ENCODE results near the gene PRDM11.
A peak's percentile ranks its signal among the peaks of the same experiment; 100 is the strongest.

PRDM11 gene

DNA sequence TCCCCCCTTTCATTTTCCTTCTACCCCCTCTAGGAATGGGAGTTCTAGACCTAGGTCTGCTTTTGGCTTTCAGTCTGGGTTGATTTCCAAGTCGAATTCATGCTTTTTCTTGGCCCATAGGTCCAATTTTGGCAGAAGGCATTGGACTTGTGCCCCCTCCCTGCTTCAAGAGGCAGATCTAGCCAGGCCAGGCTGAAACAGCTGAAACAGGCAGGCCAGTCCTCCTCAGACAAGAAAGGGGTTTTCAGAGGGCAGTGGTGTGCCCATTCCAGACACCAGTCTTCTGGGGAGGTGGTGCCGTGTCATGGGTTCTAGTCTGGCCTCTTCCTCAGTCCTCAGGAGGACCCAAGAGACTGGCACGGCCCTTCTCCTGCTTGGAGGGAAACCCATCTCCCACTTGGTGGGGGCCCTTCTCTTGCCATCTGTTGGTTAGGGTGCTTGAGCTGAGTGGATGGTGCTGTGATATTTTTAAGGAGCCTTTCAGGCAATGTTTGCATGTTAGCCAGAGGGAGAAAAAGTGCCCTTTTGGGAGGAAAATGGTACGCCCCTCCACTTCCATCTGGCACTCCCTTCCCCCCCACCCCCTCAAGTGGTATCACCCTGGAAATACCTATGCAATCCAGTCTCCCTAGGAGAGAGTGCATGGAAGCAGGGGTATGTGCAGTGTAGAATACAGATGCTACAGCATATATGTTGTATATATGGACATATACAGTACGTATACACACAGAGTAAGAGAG lies 86.1 kb downstream of the PRDM11 start:
- DNase-seq (ENCODE audit: low read depth) = no peak
- TF ChIP-seq, protein P1, sequence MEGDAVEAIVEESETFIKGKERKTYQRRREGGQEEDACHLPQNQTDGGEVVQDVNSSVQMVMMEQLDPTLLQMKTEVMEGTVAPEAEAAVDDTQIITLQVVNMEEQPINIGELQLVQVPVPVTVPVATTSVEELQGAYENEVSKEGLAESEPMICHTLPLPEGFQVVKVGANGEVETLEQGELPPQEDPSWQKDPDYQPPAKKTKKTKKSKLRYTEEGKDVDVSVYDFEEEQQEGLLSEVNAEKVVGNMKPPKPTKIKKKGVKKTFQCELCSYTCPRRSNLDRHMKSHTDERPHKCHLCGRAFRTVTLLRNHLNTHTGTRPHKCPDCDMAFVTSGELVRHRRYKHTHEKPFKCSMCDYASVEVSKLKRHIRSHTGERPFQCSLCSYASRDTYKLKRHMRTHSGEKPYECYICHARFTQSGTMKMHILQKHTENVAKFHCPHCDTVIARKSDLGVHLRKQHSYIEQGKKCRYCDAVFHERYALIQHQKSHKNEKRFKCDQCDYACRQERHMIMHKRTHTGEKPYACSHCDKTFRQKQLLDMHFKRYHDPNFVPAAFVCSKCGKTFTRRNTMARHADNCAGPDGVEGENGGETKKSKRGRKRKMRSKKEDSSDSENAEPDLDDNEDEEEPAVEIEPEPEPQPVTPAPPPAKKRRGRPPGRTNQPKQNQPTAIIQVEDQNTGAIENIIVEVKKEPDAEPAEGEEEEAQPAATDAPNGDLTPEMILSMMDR (conservative IDR thresholded peaks at IDR 0.05; ENCODE audit: low read depth, low read length) = no peak
- H3K4me3 ChIP-seq (ENCODE audit: low read length) = no peak overlapping the region

DNA sequence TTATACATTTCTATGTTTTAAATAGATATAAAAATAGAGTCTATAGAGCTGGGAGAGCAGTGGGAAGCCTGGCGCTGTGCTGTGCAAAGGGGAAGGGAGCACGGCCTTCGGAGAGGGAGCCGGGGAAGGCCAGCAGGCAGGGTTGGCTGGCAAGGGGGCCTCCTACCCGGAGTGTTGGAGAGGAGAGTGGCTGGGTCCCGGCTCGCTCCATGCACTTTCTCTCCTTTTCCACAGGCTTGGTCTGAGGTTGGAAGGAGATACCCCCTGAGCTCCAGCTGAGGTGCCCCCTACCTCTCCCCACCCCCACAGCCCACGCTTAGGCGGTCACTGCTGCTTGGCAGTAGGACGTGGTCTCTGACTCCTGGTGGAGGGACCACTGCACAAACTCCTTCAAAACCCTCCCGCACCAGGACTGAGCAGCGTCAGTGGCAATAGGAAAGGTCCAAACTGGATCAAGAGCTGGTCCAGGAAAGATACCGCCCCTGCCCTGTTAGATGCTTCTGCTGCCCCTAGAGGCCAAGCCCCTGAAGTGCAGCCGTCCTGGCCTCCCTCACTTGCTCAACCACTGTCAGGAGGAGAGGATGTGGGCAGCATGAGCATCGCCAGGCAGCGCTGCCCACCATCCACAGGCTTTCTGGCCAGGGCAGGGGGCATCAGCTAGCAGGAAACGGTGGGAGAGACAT lies 86.8 kb downstream of the PRDM11 start:
- TF ChIP-seq, protein P1 (conservative IDR thresholded peaks at IDR 0.05; ENCODE audit: low read depth, low read length) = peak; percentile 95

DNA sequence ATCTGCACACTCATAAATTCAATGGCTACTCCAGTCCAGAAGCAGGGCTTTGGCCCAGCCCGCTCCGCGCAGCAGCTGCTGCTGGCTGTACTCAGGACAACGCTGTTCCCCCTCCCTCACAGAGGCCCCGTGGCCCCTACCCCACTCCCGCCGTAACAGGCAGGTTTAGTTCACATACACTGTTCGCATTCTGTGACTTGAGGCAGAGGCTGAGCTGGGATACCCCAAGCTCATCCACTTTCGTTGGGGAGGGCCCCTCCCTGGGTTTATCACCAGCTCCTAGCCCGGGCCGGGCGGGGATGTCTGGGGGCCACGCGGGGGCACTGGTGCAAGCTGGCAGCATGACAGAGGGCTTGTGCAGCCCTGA lies 87.3 kb downstream of the PRDM11 start:
- TF ChIP-seq, protein P1 (conservative IDR thresholded peaks at IDR 0.05; ENCODE audit: low read depth, low read length) = no peak
- no peak overlapping the region for H3K4me3 ChIP-seq (ENCODE audit: low read length)
- DNase-seq (ENCODE audit: low read depth) = no peak

More for the DNA sequence above, 86.8 kb downstream of the PRDM11 start:
- no peak for DNase-seq (ENCODE audit: low read depth)
- H3K4me3 ChIP-seq (ENCODE audit: low read length) = no peak overlapping the region

DNA sequence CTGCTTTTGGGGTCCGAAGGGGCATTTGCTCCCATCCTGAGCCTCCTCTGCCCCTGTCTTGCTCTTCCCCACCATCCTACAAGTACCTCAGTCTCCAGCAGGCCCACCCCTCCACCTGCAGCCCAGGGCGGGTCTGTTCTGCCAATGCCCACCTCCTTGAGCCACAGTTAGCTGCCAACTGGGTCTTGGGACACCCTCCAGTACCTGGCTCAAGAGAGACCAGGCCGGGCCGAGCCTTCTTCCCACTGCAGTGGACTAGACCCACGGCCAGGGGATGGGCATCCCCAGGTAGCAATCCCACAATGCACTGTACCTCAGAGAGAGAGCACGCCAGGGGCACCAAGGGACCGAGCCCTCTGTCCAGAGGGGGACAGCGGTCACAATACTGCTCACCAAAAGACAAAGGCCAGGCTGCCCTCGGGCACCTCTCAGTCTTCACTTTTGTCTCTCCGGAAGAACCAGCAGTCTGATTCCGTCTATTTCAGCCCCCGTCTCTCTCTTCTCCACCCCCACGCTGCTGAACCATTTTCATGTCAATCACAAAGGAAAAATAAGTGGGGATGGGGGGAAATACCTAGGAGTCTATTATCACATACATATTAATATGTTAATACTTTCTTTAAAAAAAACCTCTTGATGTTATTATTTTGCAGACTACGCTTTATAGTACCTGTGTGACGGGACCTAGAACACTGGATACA lies 88.0 kb downstream of the PRDM11 start:
- H3K4me3 ChIP-seq (ENCODE audit: low read length) = no peak overlapping the region
- DNase-seq (ENCODE audit: low read depth) = no peak
- TF ChIP-seq, protein P1 (conservative IDR thresholded peaks at IDR 0.05; ENCODE audit: low read depth, low read length) = no peak

DNA sequence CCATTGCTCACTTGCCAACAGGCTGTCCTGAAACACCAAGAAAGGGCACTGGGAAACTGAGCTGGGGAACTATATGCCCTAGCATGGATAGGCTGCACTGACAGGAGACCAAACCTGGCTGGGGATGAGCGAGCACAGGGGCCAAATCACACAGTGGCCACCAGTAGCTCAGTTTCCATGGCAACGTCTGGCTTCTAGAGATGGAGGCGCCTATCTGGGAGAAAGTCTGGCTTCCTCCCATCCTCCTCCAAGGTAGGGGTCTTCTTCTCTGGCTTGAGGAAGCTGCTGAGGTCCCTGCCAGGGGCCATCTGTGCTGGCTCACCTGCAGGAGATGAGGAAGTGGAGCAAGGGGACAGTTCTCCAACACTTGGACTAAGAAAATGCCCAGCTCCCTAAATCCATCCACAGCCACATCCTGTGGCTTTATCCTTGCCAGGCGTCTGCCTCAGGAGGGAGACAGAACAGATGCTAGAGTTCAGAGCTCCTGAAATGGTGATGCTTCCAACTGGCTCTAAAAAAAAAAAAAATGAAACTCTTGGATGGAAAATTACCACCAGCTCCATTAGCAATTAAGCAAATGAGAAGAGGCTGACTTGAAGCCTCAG lies 91.4 kb downstream of the PRDM11 start:
- no peak overlapping the region for H3K4me3 ChIP-seq (ENCODE audit: low read length)
- TF ChIP-seq, protein P1 (conservative IDR thresholded peaks at IDR 0.05; ENCODE audit: low read depth, low read length) = no peak
- no peak for DNase-seq (ENCODE audit: low read depth)

DNA sequence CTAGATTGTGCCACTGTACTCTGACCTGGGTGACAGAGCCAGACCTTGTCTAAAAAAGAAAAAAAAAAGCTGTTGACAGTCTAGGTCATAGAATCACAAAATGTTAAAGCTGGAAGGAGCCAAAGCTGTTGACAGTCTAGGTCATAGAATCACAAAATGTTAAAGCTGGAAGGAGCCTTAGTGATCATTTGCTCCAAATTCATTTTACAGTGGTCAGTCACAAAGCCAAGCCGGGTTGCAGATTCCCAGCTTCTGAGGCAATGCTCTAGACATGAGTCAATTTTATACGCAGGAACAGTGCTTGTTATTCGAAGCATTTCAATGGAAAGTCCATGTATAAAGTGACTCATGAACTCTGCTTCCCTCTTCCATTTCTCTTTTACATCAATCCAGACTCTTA lies 92.3 kb downstream of the PRDM11 start:
- DNase-seq (ENCODE audit: low read depth) = peak; percentile 7
- TF ChIP-seq, protein P1 (conservative IDR thresholded peaks at IDR 0.05; ENCODE audit: low read depth, low read length) = no peak
- H3K4me3 ChIP-seq (ENCODE audit: low read length) = no peak overlapping the region
